ENCODE data around the gene DESI1. TPM values are rescaled to one million over a fixed set of nuclear protein-coding genes. Genes with fewer than 3 reads are reported as not detected.
A peak's percentile ranks its signal among the peaks of the same experiment; 100 is the strongest.
"Not testable (repeated sequence)": the region's sequence is repeated elsewhere in the genome, so short reads cannot be mapped to it uniquely, and the experiment has no call there.

The DESI1 gene
- total RNA-seq = 12.8 TPM

DNA sequence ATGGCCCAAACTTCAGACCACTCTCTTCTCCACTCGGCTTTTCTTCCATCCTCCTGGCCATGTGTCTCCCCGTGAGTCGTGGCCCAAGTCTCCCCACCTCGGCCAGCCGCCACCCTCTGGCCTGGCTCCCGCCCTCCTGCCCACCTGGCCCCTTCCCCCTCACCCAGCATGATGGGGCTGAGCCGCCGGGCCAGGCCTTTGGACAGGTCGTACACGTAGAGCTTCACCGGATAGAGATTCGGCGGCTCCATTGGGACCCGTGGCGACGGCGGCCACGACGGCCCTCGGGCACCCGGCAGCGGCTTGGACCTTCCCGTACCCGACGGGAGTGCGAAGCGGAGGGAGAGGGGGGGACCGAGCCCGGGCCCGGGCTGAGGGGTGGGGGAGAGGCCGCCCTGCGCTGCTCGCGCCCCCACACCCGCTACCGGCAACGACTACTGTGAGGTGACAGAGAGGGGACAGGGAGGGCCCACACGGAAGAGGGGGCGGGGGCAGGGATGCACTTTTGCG lies at the start of gene DESI1:
DESI1 (minus strand) TSS at position 455 of the 510 bp plus-strand sequence; CDS start at position 251, 204 bp downstream.
- peak within 1 kb of the TSS; percentile 83 for H3K4me3 ChIP-seq (ENCODE audit: low read length)
- H3K27me3 ChIP-seq (ENCODE audit: insufficient read depth, low read length) = no peaks in the 10 kb centered on the region
- no peaks in the 10 kb centered on the region for H3K9me3 ChIP-seq (ENCODE audit: low read depth, low read length)
- H3K4me1 ChIP-seq (ENCODE audit: insufficient read depth, low read length) = peaks cover 43% of the 10 kb centered on the region

- H3K4me1 ChIP-seq (ENCODE audit: insufficient read depth, low read length) = peaks cover 12% of the 10 kb centered on the region
- H3K27me3 ChIP-seq (ENCODE audit: insufficient read depth, low read length) = no peaks in the 10 kb centered on the region
- no peak overlapping the region for H3K4me3 ChIP-seq (ENCODE audit: low read length)
- no peaks in the 10 kb centered on the region for H3K9me3 ChIP-seq (ENCODE audit: low read depth, low read length)
These were observed 48.4 kb upstream of the DESI1 start for GRCh38 chr22:41668971-41669911.

- H3K9me3 ChIP-seq (ENCODE audit: low read depth, low read length) = no peaks in the 10 kb centered on the region
- no peak overlapping the region for H3K4me3 ChIP-seq (ENCODE audit: low read length)
- peaks cover 12% of the 10 kb centered on the region for H3K4me1 ChIP-seq (ENCODE audit: insufficient read depth, low read length)
- H3K27me3 ChIP-seq (ENCODE audit: insufficient read depth, low read length) = no peaks in the 10 kb centered on the region
These were observed 44.1 kb upstream of the DESI1 start for GRCh38 chr22:41664951-41665350.

GRCh38 chr22:41664490-41664889 lies 43.6 kb upstream of the DESI1 start:
- H3K9me3 ChIP-seq (ENCODE audit: low read depth, low read length) = no peaks in the 10 kb centered on the region
- H3K4me1 ChIP-seq (ENCODE audit: insufficient read depth, low read length) = peaks cover 12% of the 10 kb centered on the region
- no peak overlapping the region for H3K4me3 ChIP-seq (ENCODE audit: low read length)
- H3K27me3 ChIP-seq (ENCODE audit: insufficient read depth, low read length) = no peaks in the 10 kb centered on the region

DNA sequence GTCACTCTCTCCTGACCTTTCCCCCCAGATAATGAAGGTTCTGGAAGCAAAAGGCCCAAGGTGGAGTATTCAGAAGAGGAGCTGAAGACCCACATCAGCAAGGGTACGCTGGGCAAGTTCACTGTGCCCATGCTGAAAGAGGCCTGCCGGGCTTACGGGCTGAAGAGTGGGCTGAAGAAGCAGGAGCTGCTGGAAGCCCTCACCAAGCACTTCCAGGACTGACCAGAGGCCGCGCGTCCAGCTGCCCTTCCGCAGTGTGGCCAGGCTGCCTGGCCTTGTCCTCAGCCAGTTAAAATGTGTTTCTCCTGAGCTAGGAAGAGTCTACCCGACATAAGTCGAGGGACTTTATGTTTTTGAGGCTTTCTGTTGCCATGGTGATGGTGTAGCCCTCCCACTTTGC lies 42.8 kb upstream of the DESI1 start:
- H3K27me3 ChIP-seq (ENCODE audit: insufficient read depth, low read length); H3K9me3 ChIP-seq (ENCODE audit: low read depth, low read length); H3K4me3 ChIP-seq (ENCODE audit: low read length): not testable (repeated sequence)
- peaks cover 12% of the 10 kb centered on the region for H3K4me1 ChIP-seq (ENCODE audit: insufficient read depth, low read length)

GRCh38 chr22:41661713-41662112 lies 40.9 kb upstream of the DESI1 start:
- peaks cover 4% of the 10 kb centered on the region for H3K4me1 ChIP-seq (ENCODE audit: insufficient read depth, low read length)
- H3K9me3 ChIP-seq (ENCODE audit: low read depth, low read length) = no peaks in the 10 kb centered on the region
- H3K4me3 ChIP-seq (ENCODE audit: low read length) = no peak overlapping the region
- no peaks in the 10 kb centered on the region for H3K27me3 ChIP-seq (ENCODE audit: insufficient read depth, low read length)

- Histone ChIP-seq H3K4me3 (ENCODE audit: low read length) (no peak overlapping the region), H3K27me3 (ENCODE audit: insufficient read depth, low read length) (no peaks in the 10 kb centered on the region), H3K4me1 (ENCODE audit: insufficient read depth, low read length) (no peaks in the 10 kb centered on the region), H3K9me3 (ENCODE audit: low read depth, low read length) (no peaks in the 10 kb centered on the region)
These were observed 40.2 kb upstream of the DESI1 start for GRCh38 chr22:41661088-41661487.

- no peaks in the 10 kb centered on the region for H3K9me3 ChIP-seq (ENCODE audit: low read depth, low read length)
- no peaks in the 10 kb centered on the region for H3K4me1 ChIP-seq (ENCODE audit: insufficient read depth, low read length)
- H3K4me3 ChIP-seq (ENCODE audit: low read length) = no peak overlapping the region
- no peaks in the 10 kb centered on the region for H3K27me3 ChIP-seq (ENCODE audit: insufficient read depth, low read length)
These were observed 39.6 kb upstream of the DESI1 start for GRCh38 chr22:41660416-41660815.

GRCh38 chr22:41659941-41660340 lies 39.1 kb upstream of the DESI1 start:
- Histone ChIP-seq H3K27me3 (ENCODE audit: insufficient read depth, low read length) (no peaks in the 10 kb centered on the region), H3K9me3 (ENCODE audit: low read depth, low read length) (no peaks in the 10 kb centered on the region), H3K4me3 (ENCODE audit: low read length) (no peak overlapping the region)

GRCh38 chr22:41658869-41659268 lies 38.0 kb upstream of the DESI1 start:
- Histone ChIP-seq H3K4me3 (ENCODE audit: low read length) (no peak overlapping the region), H3K4me1 (ENCODE audit: insufficient read depth, low read length) (no peaks in the 10 kb centered on the region), H3K27me3 (ENCODE audit: insufficient read depth, low read length) (no peaks in the 10 kb centered on the region), H3K9me3 (ENCODE audit: low read depth, low read length) (no peaks in the 10 kb centered on the region)

More at GRCh38 chr22:41659941-41660340, 39.1 kb upstream of the DESI1 start:
- H3K4me1 ChIP-seq (ENCODE audit: insufficient read depth, low read length) = no peaks in the 10 kb centered on the region

- H3K4me1 ChIP-seq (ENCODE audit: insufficient read depth, low read length) = no peaks in the 10 kb centered on the region
- H3K9me3 ChIP-seq (ENCODE audit: low read depth, low read length) = no peaks in the 10 kb centered on the region
- no peak overlapping the region for H3K4me3 ChIP-seq (ENCODE audit: low read length)
- H3K27me3 ChIP-seq (ENCODE audit: insufficient read depth, low read length) = no peaks in the 10 kb centered on the region
These were observed 36.9 kb upstream of the DESI1 start for GRCh38 chr22:41657709-41658108.

- no peak overlapping the region for H3K4me3 ChIP-seq (ENCODE audit: low read length)
- no peaks in the 10 kb centered on the region for H3K27me3 ChIP-seq (ENCODE audit: insufficient read depth, low read length)
- no peaks in the 10 kb centered on the region for H3K9me3 ChIP-seq (ENCODE audit: low read depth, low read length)
- H3K4me1 ChIP-seq (ENCODE audit: insufficient read depth, low read length) = no peaks in the 10 kb centered on the region
These were observed 35.7 kb upstream of the DESI1 start for GRCh38 chr22:41656556-41656955.

- Histone ChIP-seq H3K27me3 (ENCODE audit: insufficient read depth, low read length) (no peaks in the 10 kb centered on the region), H3K4me3 (ENCODE audit: low read length) (no peak overlapping the region), H3K9me3 (ENCODE audit: low read depth, low read length) (no peaks in the 10 kb centered on the region), H3K4me1 (ENCODE audit: insufficient read depth, low read length) (no peaks in the 10 kb centered on the region)
These were observed 33.5 kb upstream of the DESI1 start for GRCh38 chr22:41654322-41654721.

- Histone ChIP-seq H3K9me3 (ENCODE audit: low read depth, low read length) (no peaks in the 10 kb centered on the region), H3K27me3 (ENCODE audit: insufficient read depth, low read length) (no peaks in the 10 kb centered on the region), H3K4me1 (ENCODE audit: insufficient read depth, low read length) (no peaks in the 10 kb centered on the region), H3K4me3 (ENCODE audit: low read length) (no peak overlapping the region)
These were observed 30.0 kb upstream of the DESI1 start for GRCh38 chr22:41650821-41651220.

DNA sequence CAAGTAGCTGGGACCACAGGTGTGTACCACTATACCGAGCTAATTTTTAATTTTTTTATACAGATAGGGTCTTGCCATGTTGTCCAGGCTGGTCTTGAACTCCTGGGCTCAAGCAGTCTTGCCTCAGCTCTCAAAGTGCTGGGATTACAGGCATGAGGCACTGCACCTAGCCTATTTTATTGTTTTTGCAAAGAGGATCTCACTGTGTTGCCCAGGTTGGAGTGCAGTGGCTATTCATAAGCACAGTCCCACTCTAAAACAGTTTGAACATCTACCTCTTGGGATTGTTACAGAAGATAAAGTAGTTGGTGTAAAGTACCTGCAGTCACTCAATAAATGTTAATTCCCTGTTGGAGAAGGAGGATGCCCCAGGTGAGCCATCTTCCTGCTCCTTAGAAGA lies 29.4 kb upstream of the DESI1 start:
- no peaks in the 10 kb centered on the region for H3K4me1 ChIP-seq (ENCODE audit: insufficient read depth, low read length)

DNA sequence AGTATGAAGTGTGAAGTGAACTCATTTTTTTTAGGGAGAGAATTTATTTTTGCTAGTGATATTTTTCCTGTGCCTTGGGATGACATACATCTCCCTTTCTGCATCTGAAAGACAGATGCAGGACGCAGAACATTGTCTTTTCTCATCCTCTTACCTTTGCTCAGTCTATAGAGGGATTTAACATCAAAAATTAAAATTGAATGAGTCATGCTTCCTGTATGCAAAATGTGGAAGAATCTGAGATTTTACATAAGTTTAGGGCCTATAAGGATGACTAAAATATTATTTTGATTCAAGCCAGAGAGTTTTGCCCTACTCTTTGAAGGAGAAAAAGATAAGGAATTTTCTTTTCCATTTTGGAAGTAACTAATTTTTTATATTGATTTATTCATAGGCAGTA lies 27.6 kb upstream of the DESI1 start:
- Histone ChIP-seq H3K4me3 (ENCODE audit: low read length) (no peak overlapping the region), H3K9me3 (ENCODE audit: low read depth, low read length) (no peaks in the 10 kb centered on the region), H3K4me1 (ENCODE audit: insufficient read depth, low read length) (no peaks in the 10 kb centered on the region), H3K27me3 (ENCODE audit: insufficient read depth, low read length) (no peaks in the 10 kb centered on the region)

More for the DNA sequence above, 29.4 kb upstream of the DESI1 start:
- H3K27me3 ChIP-seq (ENCODE audit: insufficient read depth, low read length) = no peaks in the 10 kb centered on the region
- no peak overlapping the region for H3K4me3 ChIP-seq (ENCODE audit: low read length)
- no peaks in the 10 kb centered on the region for H3K9me3 ChIP-seq (ENCODE audit: low read depth, low read length)

All from mononuclear cell (primary cell).